HepG2 (cell line): ENCODE results near the gene NHSL1. TPM values are rescaled to one million over a fixed set of nuclear protein-coding genes. Genes with fewer than 3 reads are reported as not detected.

Experiments
- FOXK2 ChIP-seq: fragments of 450-650 bp; IDR thresholded peaks from 2 replicates; pipeline ENCODE4 v1.6.1; 2016
- HHEX ChIP-seq: IDR thresholded peaks from 2 replicates; pipeline ENCODE4 v1.6.1; 2016; ENCODE audit warnings: control low read depth
- HNF4A ChIP-seq: sonication (generic); formaldehyde crosslinking; IDR thresholded peaks from 2 replicates; pipeline ENCODE4 v1.4.0; 2020; ENCODE audit warnings: missing genetic modification reagents
- HOXA3 ChIP-seq: sonication (generic); formaldehyde crosslinking; IDR thresholded peaks from 2 replicates; pipeline ENCODE4 v1.5.0; 2020; ENCODE audit warnings: missing genetic modification reagents
- JDP2 ChIP-seq: sonication (generic); formaldehyde crosslinking; IDR thresholded peaks from 2 replicates; pipeline ENCODE4 v1.8.1; 2022; ENCODE audit warnings: missing genetic modification reagents, borderline replicate concordance
- KDM6A ChIP-seq: IDR thresholded peaks from 2 replicates; pipeline ENCODE4 v1.6.1; 2016; ENCODE audit warnings: low read depth
- MIER3 ChIP-seq: IDR thresholded peaks from 2 replicates; pipeline ENCODE4 v1.6.1; 2016; ENCODE audit warnings: missing compliant biosample characterization, borderline replicate concordance
- MXI1 ChIP-seq: IDR thresholded peaks from 3 replicates; pipeline ENCODE4 v1.6.1; 2012; ENCODE audit warnings: low read depth, low read length, inconsistent platforms, borderline replicate concordance
- PHF5A ChIP-seq: IDR thresholded peaks from one replicate; pipeline ENCODE4 v1.6.1; 2018; ENCODE audit warnings: low read depth, missing genetic modification reagents; ENCODE audit not compliant: unreplicated experiment
- SMC3 ChIP-seq: IDR thresholded peaks from 2 replicates; pipeline ENCODE4 v1.6.1; 2011; ENCODE audit warnings: low read length, improper control_type of control experiment
- TFE3 ChIP-seq: IDR thresholded peaks from 2 replicates; pipeline ENCODE4 v1.6.1; 2016
- THYN1 ChIP-seq: sonication (generic); formaldehyde crosslinking; IDR thresholded peaks from 2 replicates; pipeline ENCODE4 v1.8.1; 2023; ENCODE audit warnings: low read depth, mild to moderate bottlenecking, moderate library complexity, missing genetic modification reagents, borderline replicate concordance
- ZBED4 ChIP-seq: sonication (generic); formaldehyde crosslinking; IDR thresholded peaks from 2 replicates; pipeline ENCODE4 v1.4.0; 2020; ENCODE audit warnings: missing genetic modification reagents, borderline replicate concordance
- ZMYM4 ChIP-seq: sonication (generic); formaldehyde crosslinking; IDR thresholded peaks from 2 replicates; pipeline ENCODE4 v1.8.1; 2023; ENCODE audit warnings: mild to moderate bottlenecking, missing genetic modification reagents
- polyA plus RNA-seq, 8 experiments: library from polyadenylated mRNA; depleted of rRNA in 3 of 8; stranded (reverse) in 7 of 8; unstranded in 1 of 8; fragments of >200 nt; fragmentation: Illumina TruSeq in 4 of 8; extraction: Trizol in 4 of 8; gene quantifications; 2 replicates each; pipeline versions ENCODE4 v1.2.1 to v1.2.3, GENCODE V29; 2011 to 2016; ENCODE audit warnings: low read depth in 4 of 8, missing spikeins in 1 of 8, mixed read lengths in 1 of 8; ENCODE audit not compliant: insufficient read depth in 1 of 8
- total RNA-seq, 5 experiments: library from RNA; depleted of rRNA; stranded (reverse); fragments of >200 nt; fragmentation: Illumina TruSeq; extraction: Trizol; gene quantifications; 2 replicates each; pipeline ENCODE4 v1.2.3, GENCODE V29; 2016; ENCODE audit warnings: low read depth in 1 of 5
- TF ChIP-seq, protein P1 (sequence below): sonication (generic); formaldehyde crosslinking; IDR thresholded peaks from 2 replicates; pipeline ENCODE4 v1.4.0; 2020; ENCODE audit warnings: mild to moderate bottlenecking, missing genetic modification reagents, borderline replicate concordance
- TF ChIP-seq, protein P2 (sequence below), 2 experiments: fragments of 450-650 bp in 1 of 2; sonication (generic) in 1 of 2; formaldehyde crosslinking; IDR thresholded peaks; 2 replicates each; pipeline versions ENCODE4 v1.5.0 to v1.8.0; 2020 to 2022; ENCODE audit warnings: mild to moderate bottlenecking in 1 of 2, missing genetic modification reagents in 1 of 2

NHSL1 gene
- total and polyA plus RNA-seq, 2 of the 13 experiments (the other 11 are each of a cell fraction or from before 2014, with no cell fraction given) = 24.9 to 53.6 TPM

DNA sequence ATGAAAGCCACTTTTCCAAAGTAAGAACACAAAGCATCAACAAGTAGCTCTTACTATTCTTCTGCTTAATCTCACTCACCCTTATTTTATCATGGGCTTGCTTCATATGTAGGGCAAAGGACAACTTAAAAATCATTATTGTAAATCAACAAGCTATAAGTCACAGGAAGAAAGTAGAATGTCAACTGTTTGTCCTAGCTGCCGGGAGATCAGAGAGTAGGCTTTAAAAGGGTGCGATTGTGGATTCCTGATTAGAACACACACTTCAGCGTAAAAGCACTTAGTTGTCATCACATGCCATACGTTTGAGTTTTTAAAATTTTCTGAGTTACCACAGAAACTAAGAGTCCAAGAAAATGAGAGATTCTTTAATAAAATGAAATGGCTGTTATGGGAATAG is 44.4 kb upstream of the NHSL1 start (continued):
- TF ChIP-seq, protein P1, sequence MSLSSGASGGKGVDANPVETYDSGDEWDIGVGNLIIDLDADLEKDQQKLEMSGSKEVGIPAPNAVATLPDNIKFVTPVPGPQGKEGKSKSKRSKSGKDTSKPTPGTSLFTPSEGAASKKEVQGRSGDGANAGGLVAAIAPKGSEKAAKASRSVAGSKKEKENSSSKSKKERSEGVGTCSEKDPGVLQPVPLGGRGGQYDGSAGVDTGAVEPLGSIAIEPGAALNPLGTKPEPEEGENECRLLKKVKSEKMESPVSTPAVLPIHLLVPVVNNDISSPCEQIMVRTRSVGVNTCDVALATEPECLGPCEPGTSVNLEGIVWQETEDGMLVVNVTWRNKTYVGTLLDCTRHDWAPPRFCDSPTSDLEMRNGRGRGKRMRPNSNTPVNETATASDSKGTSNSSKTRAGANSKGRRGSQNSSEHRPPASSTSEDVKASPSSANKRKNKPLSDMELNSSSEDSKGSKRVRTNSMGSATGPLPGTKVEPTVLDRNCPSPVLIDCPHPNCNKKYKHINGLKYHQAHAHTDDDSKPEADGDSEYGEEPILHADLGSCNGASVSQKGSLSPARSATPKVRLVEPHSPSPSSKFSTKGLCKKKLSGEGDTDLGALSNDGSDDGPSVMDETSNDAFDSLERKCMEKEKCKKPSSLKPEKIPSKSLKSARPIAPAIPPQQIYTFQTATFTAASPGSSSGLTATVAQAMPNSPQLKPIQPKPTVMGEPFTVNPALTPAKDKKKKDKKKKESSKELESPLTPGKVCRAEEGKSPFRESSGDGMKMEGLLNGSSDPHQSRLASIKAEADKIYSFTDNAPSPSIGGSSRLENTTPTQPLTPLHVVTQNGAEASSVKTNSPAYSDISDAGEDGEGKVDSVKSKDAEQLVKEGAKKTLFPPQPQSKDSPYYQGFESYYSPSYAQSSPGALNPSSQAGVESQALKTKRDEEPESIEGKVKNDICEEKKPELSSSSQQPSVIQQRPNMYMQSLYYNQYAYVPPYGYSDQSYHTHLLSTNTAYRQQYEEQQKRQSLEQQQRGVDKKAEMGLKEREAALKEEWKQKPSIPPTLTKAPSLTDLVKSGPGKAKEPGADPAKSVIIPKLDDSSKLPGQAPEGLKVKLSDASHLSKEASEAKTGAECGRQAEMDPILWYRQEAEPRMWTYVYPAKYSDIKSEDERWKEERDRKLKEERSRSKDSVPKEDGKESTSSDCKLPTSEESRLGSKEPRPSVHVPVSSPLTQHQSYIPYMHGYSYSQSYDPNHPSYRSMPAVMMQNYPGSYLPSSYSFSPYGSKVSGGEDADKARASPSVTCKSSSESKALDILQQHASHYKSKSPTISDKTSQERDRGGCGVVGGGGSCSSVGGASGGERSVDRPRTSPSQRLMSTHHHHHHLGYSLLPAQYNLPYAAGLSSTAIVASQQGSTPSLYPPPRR (CRISPR knock-in tag) = peak; percentile 86; the same call in 1 of the 2 replicates
- TF ChIP-seq HOXA3 (CRISPR knock-in tag) (peak; percentile 74; the same call in 1 of the 2 replicates), KDM6A (CRISPR knock-in tag) (peak; percentile 74; the same call in 1 of the 2 replicates), MXI1 (peak; percentile 35; the same call in 1 of the 3 replicates), PHF5A (CRISPR knock-in tag) (peak; percentile 34), ZMYM4 (no peak), THYN1 (CRISPR knock-in tag) (no peak), HNF4A (CRISPR knock-in tag) (peak; percentile 95), HHEX (CRISPR knock-in tag) (0 out of 2 replicates have a peak, but pooled peaks have one; percentile 22), TFE3 (CRISPR knock-in tag) (peak; percentile 86; the same call in 1 of the 2 replicates), FOXK2 (peak; percentile 81; the same call in 1 of the 2 replicates), JDP2 (no peak), ZBED4 (CRISPR knock-in tag) (0 out of 2 replicates have a peak, but pooled peaks have one; percentile 20), SMC3 (0 out of 2 replicates have a peak, but pooled peaks have one; percentile 8), MIER3 (CRISPR knock-in tag) (0 out of 2 replicates have a peak, but pooled peaks have one; percentile 64)
- TF ChIP-seq, protein P2, sequence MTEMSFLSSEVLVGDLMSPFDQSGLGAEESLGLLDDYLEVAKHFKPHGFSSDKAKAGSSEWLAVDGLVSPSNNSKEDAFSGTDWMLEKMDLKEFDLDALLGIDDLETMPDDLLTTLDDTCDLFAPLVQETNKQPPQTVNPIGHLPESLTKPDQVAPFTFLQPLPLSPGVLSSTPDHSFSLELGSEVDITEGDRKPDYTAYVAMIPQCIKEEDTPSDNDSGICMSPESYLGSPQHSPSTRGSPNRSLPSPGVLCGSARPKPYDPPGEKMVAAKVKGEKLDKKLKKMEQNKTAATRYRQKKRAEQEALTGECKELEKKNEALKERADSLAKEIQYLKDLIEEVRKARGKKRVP (CRISPR knock-in tag; IDR thresholded peaks at IDR 0.05) = peak in 1 of 2 experiments; percentile 72; a peak in 2 of 4 replicates
